Stomach (tissue), 9 donors: ENCODE results near the gene AGBL4. TPM values are rescaled to one million over a fixed set of nuclear protein-coding genes. Genes with fewer than 3 reads are reported as not detected.

Experiments
- DNase-seq, 2 donors: peaks; one replicate each; pipeline versions ENCODE4 v3.0.0 to v3.0.0-alpha.2; 2013 to 2019
- H3K27ac ChIP-seq, 5 donors: fragments of 200-600 bp in 4 of 5; sonication (generic) in 4 of 5; one replicate each; pipeline ENCODE4 v1.5.1; 2013 to 2019; ENCODE audit warnings: mild to moderate bottlenecking in 1 of 5, moderate library complexity in 1 of 5
- H3K27me3 ChIP-seq, 3 donors: fragments of 200-600 bp; sonication (generic); one replicate each; pipeline ENCODE4 v1.5.1; 2017 to 2019; ENCODE audit warnings: mixed run types in 1 of 3
- H3K36me3 ChIP-seq, 4 donors: fragments of 200-600 bp; sonication (generic); 1 replicate in 3 of 4; 2 replicates in 1 of 4; pipeline ENCODE4 v1.5.1; 2016 to 2019
- H3K4me1 ChIP-seq, 4 donors: fragments of 200-600 bp; sonication (generic); one replicate each; pipeline ENCODE4 v1.5.1; 2016 to 2019
- H3K4me3 ChIP-seq, 4 donors: fragments of 200-600 bp; sonication (generic) in 3 of 4; one replicate each; pipeline ENCODE4 v1.5.1; 2016 to 2019; ENCODE audit warnings: mild to moderate bottlenecking in 1 of 4
- H3K9me3 ChIP-seq, 4 donors: fragments of 200-600 bp; sonication (generic); one replicate each; pipeline ENCODE4 v1.5.1; 2016 to 2019
- CTCF ChIP-seq, 7 experiments: fragments of 450-650 bp in 4 of 7; fragments of 200-600 bp in 3 of 7; sonication (generic) in 3 of 7; IDR thresholded peaks; one replicate each; pipeline ENCODE4 v1.5.1; 2016 to 2019; ENCODE audit warnings: antibody characterized with exemption in 7 of 7, control low read depth in 2 of 7, mild to moderate bottlenecking in 1 of 7
- EP300 ChIP-seq: sonication (generic); formaldehyde crosslinking; IDR thresholded peaks from one replicate; pipeline ENCODE4 v1.6.1; 2017; ENCODE audit warnings: antibody characterized with exemption
- POLR2A ChIP-seq, 4 donors: fragments of 450-650 bp; IDR thresholded peaks; one replicate each; pipeline ENCODE4 v1.6.1; 2016; ENCODE audit warnings: antibody characterized with exemption in 4 of 4, control low read depth in 2 of 4, mild to moderate bottlenecking in 1 of 4, moderate library complexity in 1 of 4
- POLR2AphosphoS5 ChIP-seq, 3 donors: sonication (generic); formaldehyde crosslinking; IDR thresholded peaks; one replicate each; pipeline ENCODE4 v1.6.1; 2016; ENCODE audit warnings: antibody characterized with exemption in 3 of 3
- WGBS, 5 donors: extraction: QIAGEN DNeasy Blood & Tissue Kit in 3 of 5; methylation state at CpG; one replicate each; pipeline versions ENCODE4 v1.1.5 to v1.1.7; 2013 to 2018; 5-methylcytosine and 5-hydroxymethylcytosine counted together
- intact Hi-C: fragments of 100-400 bp; cut with DNase I; formaldehyde crosslinking; loops from one replicate; pipeline ENCODE4 v1.15.1; 2023; ENCODE audit warnings: low total_unique reads
- polyA plus RNA-seq, 3 donors: library from polyadenylated mRNA; stranded (reverse); fragments of 200-250 nt; gene quantifications; one replicate each; pipeline ENCODE4 v1.2.3, GENCODE V29; 2013
- total RNA-seq, 5 donors: library from RNA; depleted of rRNA; stranded (reverse); fragments of >200 nt; gene quantifications; one replicate each; pipeline versions ENCODE4 v1.1.0 to v1.2.3, GENCODE V29; 2014 to 2016
- donor health status: healthy with polysubstance abuse.
- donor health status: Bipolar disorder and iron deficiency.
- donor health status: healthy.

The AGBL4 gene
- total and polyA plus RNA-seq, 8 donors: 0.92 TPM; not detected in 7

- WGBS, 5 donors: 13 to 44% (median 31%) methylated on average over 1 of the region's 1 CpG
- H3K27me3 ChIP-seq: no peaks in the 10 kb centered on the region
- no peak for TF ChIP-seq EP300
- TF ChIP-seq CTCF (IDR thresholded peaks at IDR 0.05): no peak
- TF ChIP-seq POLR2A (IDR thresholded peaks at IDR 0.05): no peak
- TF ChIP-seq POLR2AphosphoS5 (IDR thresholded peaks at IDR 0.05): no peak
- H3K4me3 ChIP-seq: no peak overlapping the region
- no peaks in the 10 kb centered on the region for H3K36me3 ChIP-seq
- peaks cover 0 to 5% (median 0%) of the 10 kb centered on the region in 4 donors for H3K9me3 ChIP-seq
- H3K27ac ChIP-seq: no peak overlapping the region
- no peaks in the 10 kb centered on the region for H3K4me1 ChIP-seq
- no peak for DNase-seq
- intact Hi-C loops: no loop called here
Measured at GRCh38 chr1:48903291-48903690, 1120.5 kb downstream of the AGBL4 start.

GRCh38 chr1:48898894-48899293 is 1124.9 kb downstream of the AGBL4 start:
- 78 to 84% (median 83%) methylated on average over 32 of the region's 32 CpGs for WGBS, 5 donors
- Histone ChIP-seq H3K27me3 (no peaks in the 10 kb centered on the region), H3K27ac (no peak overlapping the region), H3K36me3 (no peaks in the 10 kb centered on the region), H3K4me1 (no peaks in the 10 kb centered on the region), H3K9me3 (peaks cover 0 to 5% (median 0%) of the 10 kb centered on the region in 4 donors), H3K4me3 (no peak overlapping the region)
- intact Hi-C loops: no loop called here
- DNase-seq: no peak
- TF ChIP-seq POLR2AphosphoS5 (IDR thresholded peaks at IDR 0.05) (no peak), POLR2A (IDR thresholded peaks at IDR 0.05) (no peak), CTCF (IDR thresholded peaks at IDR 0.05) (no peak), EP300 (no peak)

GRCh38 chr1:48889615-48890014 is 1134.1 kb downstream of the AGBL4 start:
- H3K4me3 ChIP-seq: no peak overlapping the region
- H3K36me3 ChIP-seq: no peaks in the 10 kb centered on the region
- no peak overlapping the region for H3K27ac ChIP-seq
- no peaks in the 10 kb centered on the region for H3K4me1 ChIP-seq
- H3K9me3 ChIP-seq: no peaks in the 10 kb centered on the region
- DNase-seq: no peak
- 59 to 79% (median 76%) methylated on average over 3 of the region's 3 CpGs for WGBS, 5 donors
- intact Hi-C loops: no loop called here
- TF ChIP-seq EP300: no peak
- H3K27me3 ChIP-seq: no peaks in the 10 kb centered on the region

GRCh38 chr1:48889082-48889481 is 1134.7 kb downstream of the AGBL4 start:
- WGBS, 5 donors: 20 to 65% (median 36%) methylated on average over 4 of the region's 4 CpGs
- no peaks in the 10 kb centered on the region for H3K4me1 ChIP-seq
- intact Hi-C loops: no loop called here
- H3K27me3 ChIP-seq: no peaks in the 10 kb centered on the region
- no peak overlapping the region for H3K27ac ChIP-seq
- peak in 1 of 2 donors; percentile 61 for DNase-seq
- TF ChIP-seq CTCF (IDR thresholded peaks at IDR 0.05) (no peak), POLR2A (IDR thresholded peaks at IDR 0.05) (no peak), EP300 (no peak), POLR2AphosphoS5 (IDR thresholded peaks at IDR 0.05) (no peak)
- no peaks in the 10 kb centered on the region for H3K9me3 ChIP-seq
- H3K4me3 ChIP-seq: no peak overlapping the region
- H3K36me3 ChIP-seq: no peaks in the 10 kb centered on the region

GRCh38 chr1:48887796-48888195 is 1136.0 kb downstream of the AGBL4 start:
- no peaks in the 10 kb centered on the region for H3K36me3 ChIP-seq
- no peaks in the 10 kb centered on the region for H3K4me1 ChIP-seq
- H3K27me3 ChIP-seq: no peaks in the 10 kb centered on the region
- no peaks in the 10 kb centered on the region for H3K9me3 ChIP-seq
- TF ChIP-seq CTCF (IDR thresholded peaks at IDR 0.05) (no peak), POLR2AphosphoS5 (IDR thresholded peaks at IDR 0.05) (no peak), EP300 (no peak), POLR2A (IDR thresholded peaks at IDR 0.05) (no peak)
- no peak for DNase-seq
- no peak overlapping the region for H3K27ac ChIP-seq
- H3K4me3 ChIP-seq: no peak overlapping the region
- intact Hi-C loops: no loop called here
